ENCODE results near the gene THAP4. TPM values are rescaled to one million over a fixed set of nuclear protein-coding genes. Genes with fewer than 3 reads are reported as not detected.

Gene THAP4
- total and polyA plus RNA-seq, 2 of the 4 experiments (the other 2 are of a cell fraction) = 33.9 to 55.1 TPM

DNA sequence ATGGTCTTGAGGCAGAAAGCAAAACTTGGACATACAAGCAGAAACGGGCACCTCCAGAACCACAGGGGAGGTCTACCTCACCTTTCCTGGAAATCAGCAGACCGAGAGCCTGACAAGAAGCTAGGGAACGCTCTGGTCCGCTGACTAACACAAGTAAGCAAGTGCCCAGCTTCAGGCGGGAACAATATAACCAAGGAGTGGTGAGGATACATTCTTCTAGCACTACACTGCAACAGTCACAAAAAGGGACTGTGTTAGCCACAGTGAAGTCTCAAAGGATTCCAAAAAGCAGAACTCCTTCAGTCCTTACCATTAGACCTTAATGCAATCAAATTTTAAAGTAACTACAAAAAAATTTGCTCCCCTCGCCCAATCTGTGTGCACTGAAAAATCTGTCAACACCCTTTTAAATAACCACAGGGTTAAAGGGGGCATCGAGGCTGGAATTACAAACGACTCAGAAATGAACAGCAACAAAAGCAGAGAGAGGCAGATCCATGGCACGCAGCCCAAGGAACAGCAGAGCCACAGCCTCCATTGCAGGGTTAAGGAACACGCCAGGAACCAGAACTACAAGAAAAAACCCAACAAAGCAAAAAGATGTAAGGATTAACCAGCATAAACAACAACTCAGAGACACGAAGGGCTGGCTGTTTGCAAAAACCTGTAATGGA, 7.1 kb downstream of the THAP4 start (continued):
- TF ChIP-seq NFE2L2 (IDR thresholded peaks at IDR 0.05; ENCODE audit: low read depth, low read length) = no peak

DNA sequence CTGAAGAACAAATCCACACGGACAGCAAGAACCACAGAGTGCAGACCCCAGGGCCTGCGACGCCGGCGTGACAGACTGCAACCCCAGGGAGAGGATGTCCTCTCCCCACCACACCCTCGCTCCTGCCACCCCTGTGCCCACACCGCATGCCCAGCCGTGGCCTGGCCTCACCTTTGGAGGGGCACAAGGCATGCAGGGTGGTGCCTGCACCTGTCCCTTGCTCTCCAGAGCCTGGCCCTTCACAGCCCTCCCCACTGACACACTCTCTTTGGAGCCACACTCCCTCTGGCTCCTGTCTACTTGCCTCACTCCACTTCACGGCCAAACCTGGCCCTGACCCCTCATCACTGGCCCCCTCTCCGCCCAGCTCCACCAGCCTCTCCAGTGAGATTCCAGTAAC, 9.3 kb downstream of the THAP4 start:
- H3K56ac ChIP-seq (ENCODE audit: extremely low read depth, insufficient read depth, low read length) = no peak overlapping the region
- WGBS, 2 experiments (ENCODE audit: extremely low coverage in 2 of 2, insufficient read length in 1 of 2) = 97% methylated on average over 6 of the region's 10 CpGs; no CpG with 5 or more reads in 1 of the 2 experiments
- no peak for DNase-seq
- no peak for ATAC-seq (ENCODE audit: low read depth)
- H3K9me1 ChIP-seq (ENCODE audit: insufficient read depth, low read length) = peaks cover 11% of the 10 kb centered on the region; the same call in 1 of the 2 replicates
- in situ Hi-C loops (cut with MboI; ENCODE audit: low sequenced_read_pairs) = no loop called here
- no peak overlapping the region for H2AFZ ChIP-seq (replicated peaks; ENCODE audit: low read length, poor library complexity)
- H3K27ac ChIP-seq (ENCODE audit: insufficient read depth, low read length) = no peak overlapping the region
- no peak overlapping the region for H2BK5ac ChIP-seq (ENCODE audit: low read depth, low read length, poor library complexity, severe bottlenecking)
- no peak overlapping the region for H2AK5ac ChIP-seq (ENCODE audit: low read depth, low read length)
- H3K14ac ChIP-seq (replicated peaks; ENCODE audit: low read depth, low read length) = no peak overlapping the region
- no peak for TF ChIP-seq BHLHE40 (IDR thresholded peaks at IDR 0.05; ENCODE audit: low read depth, low read length)
- no peak for TF ChIP-seq RFX5 (IDR thresholded peaks at IDR 0.05; ENCODE audit: low read depth, low read length)
- TF ChIP-seq RCOR1 (IDR thresholded peaks at IDR 0.05; ENCODE audit: insufficient replicate concordance, low read length) = no peak
- TF ChIP-seq RAD21 (IDR thresholded peaks at IDR 0.05; ENCODE audit: low read length) = no peak
- no peak for TF ChIP-seq FOS (IDR thresholded peaks at IDR 0.05; ENCODE audit: low read depth, low read length)
- no peak for TF ChIP-seq CHD1 (IDR thresholded peaks at IDR 0.05; ENCODE audit: low read depth, low read length)
- no peak for TF ChIP-seq MAZ (IDR thresholded peaks at IDR 0.05; ENCODE audit: borderline replicate concordance, low read depth, low read length)
- TF ChIP-seq CEBPB (IDR thresholded peaks at IDR 0.05; ENCODE audit: low read depth, low read length) = no peak
- TF ChIP-seq NFE2L2 (IDR thresholded peaks at IDR 0.05; ENCODE audit: low read depth, low read length) = no peak
- no peak for TF ChIP-seq POLR2A (IDR thresholded peaks at IDR 0.05; ENCODE audit: low read depth, low read length)
- TF ChIP-seq MXI1 (IDR thresholded peaks at IDR 0.05; ENCODE audit: borderline replicate concordance, low read depth, low read length) = no peak
- no peak for TF ChIP-seq ELK1 (IDR thresholded peaks at IDR 0.05; ENCODE audit: borderline replicate concordance, low read depth, low read length)
- no peak for TF ChIP-seq SMC3 (IDR thresholded peaks at IDR 0.05; ENCODE audit: low read depth, low read length)
- peaks cover 47% of the 10 kb centered on the region for H4K20me1 ChIP-seq (ENCODE audit: insufficient read depth, low read length)
- dilution Hi-C loops (cut with HindIII; ENCODE audit: low sequenced_read_pairs, unreplicated experiment) = no loop called here
- H2BK120ac ChIP-seq (ENCODE audit: low read depth, low read length) = no peak overlapping the region
- no peaks in the 10 kb centered on the region for H3K9me3 ChIP-seq (ENCODE audit: control insufficient read depth, insufficient read depth, low read length)
- peaks cover 11% of the 10 kb centered on the region for H3K36me3 ChIP-seq (ENCODE audit: control insufficient read depth, insufficient read depth, low read length)
- H3K4me1 ChIP-seq (ENCODE audit: control insufficient read depth, insufficient read depth, low read length) = peaks cover 6% of the 10 kb centered on the region
- no peak overlapping the region for H3K4me3 ChIP-seq (ENCODE audit: insufficient read depth, low read depth, low read length)
- H2BK15ac ChIP-seq (ENCODE audit: low read depth, low read length) = no peak overlapping the region
- BruUV-seq (replicated peaks) = no TSS peak
- no peak overlapping the region for H2BK20ac ChIP-seq (ENCODE audit: low read depth, low read length)
- intact Hi-C loops (cut with micrococcal nuclease) = no loop called here
- ChIA-PET CTCF (no interaction called here), POLR2A (ENCODE audit: unreplicated experiment) (no interaction called here)
- H2AK9ac ChIP-seq (replicated peaks; ENCODE audit: low read depth, low read length, poor library complexity) = no peak overlapping the region
- no peak overlapping the region for H3K4me2 ChIP-seq (ENCODE audit: low read depth, low read length)
- no peak overlapping the region for H4K5ac ChIP-seq (ENCODE audit: low read depth, low read length)
- H3K9ac ChIP-seq (ENCODE audit: low read depth, low read length) = no peak overlapping the region
- no peaks in the 10 kb centered on the region for H3K27me3 ChIP-seq (ENCODE audit: control insufficient read depth, insufficient read depth, low read length)
- no peak overlapping the region for H3K4ac ChIP-seq (ENCODE audit: low read depth, low read length)
- no peak overlapping the region for H4K8ac ChIP-seq (ENCODE audit: low read depth in 2 of 2, low read length in 2 of 2)
- H3K79me1 ChIP-seq (ENCODE audit: low read depth in 1 of 2, low read length in 2 of 2) = peaks cover 32 to 74% of the 10 kb centered on the region in 2 experiments
- H3K23ac ChIP-seq (ENCODE audit: low read depth, low read length) = no peak overlapping the region
- no peak overlapping the region for H3K18ac ChIP-seq (ENCODE audit: low read depth, low read length)
- H4K91ac ChIP-seq (ENCODE audit: insufficient read depth, low read depth, low read length) = no peak overlapping the region
